Endodermal cell (in vitro differentiated cells): ENCODE results near the gene LDAH. TPM values are rescaled to one million over a fixed set of nuclear protein-coding genes. Genes with fewer than 3 reads are reported as not detected.
A peak's percentile ranks its signal among the peaks of the same experiment; 100 is the strongest.

Source experiments
- DNase-seq: peaks from one replicate; pipeline ENCODE4 v3.0.0-alpha.2; 2017
- H3K27ac ChIP-seq: 2 replicates; pipeline ENCODE4 v1.5.1; 2013; ENCODE audit warnings: mild to moderate bottlenecking, low read depth, low read length, moderate library complexity
- H3K27me3 ChIP-seq: 2 replicates; pipeline ENCODE4 v1.6.1; 2013; ENCODE audit warnings: mild to moderate bottlenecking, low read length, moderate library complexity; ENCODE audit not compliant: insufficient read depth, control insufficient read depth, poor library complexity, severe bottlenecking
- H3K36me3 ChIP-seq: 2 replicates; pipeline ENCODE4 v1.7.0; 2013; ENCODE audit warnings: mild to moderate bottlenecking, low read length, moderate library complexity; ENCODE audit not compliant: control insufficient read depth, insufficient read depth
- H3K4me1 ChIP-seq: one replicate; pipeline ENCODE4 v1.7.0; 2013; ENCODE audit warnings: low read length; ENCODE audit not compliant: control insufficient read depth, insufficient read depth
- H3K4me3 ChIP-seq: 2 replicates; pipeline ENCODE4 v1.5.1; 2013; ENCODE audit warnings: mild to moderate bottlenecking, low read length, moderate library complexity
- H3K9ac ChIP-seq: 2 replicates; pipeline ENCODE4 v1.6.1; 2013; ENCODE audit warnings: mild to moderate bottlenecking, low read length, moderate library complexity; ENCODE audit not compliant: poor library complexity, severe bottlenecking; ENCODE audit errors: extremely low read depth
- H3K9me3 ChIP-seq: 2 replicates; pipeline ENCODE4 v1.6.1; 2013; ENCODE audit warnings: mild to moderate bottlenecking, low read length, moderate library complexity; ENCODE audit not compliant: control insufficient read depth
- H3K27ac Mint-ChIP-seq: 2 replicates; pipeline ENCODE4 v1.8.0; 2020; ENCODE audit warnings: mixed read lengths
- H3K27me3 Mint-ChIP-seq: 2 replicates; pipeline ENCODE4 v1.8.0; 2021; ENCODE audit warnings: mild to moderate bottlenecking, mixed read lengths; ENCODE audit not compliant: insufficient read depth
- H3K36me3 Mint-ChIP-seq: 2 replicates; pipeline ENCODE4 v1.8.0; 2020; ENCODE audit warnings: low read depth, mixed read lengths
- H3K4me1 Mint-ChIP-seq: 2 replicates; pipeline ENCODE4 v1.8.0; 2020; ENCODE audit warnings: mixed read lengths
- H3K4me3 Mint-ChIP-seq: 2 replicates; pipeline ENCODE4 v1.8.0; 2020; ENCODE audit warnings: mild to moderate bottlenecking, moderate library complexity, mixed read lengths
- H3K9me3 Mint-ChIP-seq: 2 replicates; pipeline ENCODE4 v1.8.0; 2020; ENCODE audit warnings: mild to moderate bottlenecking, mixed read lengths
- WGBS, 2 experiments: methylation state at CpG; one replicate each; pipeline versions ENCODE4 v1.1.5 to v1.1.7; 2013; ENCODE audit warnings: missing lambda C conversion rate in 2 of 2, mixed read lengths in 1 of 2; ENCODE audit not compliant: insufficient coverage in 1 of 2, insufficient read length in 1 of 2; 5-methylcytosine and 5-hydroxymethylcytosine counted together
- long read RNA-seq, 4 experiments: library from polyadenylated mRNA in 2 of 4; library from RNA in 1 of 4; library from capped mRNA in 1 of 4; stranded (forward) in 3 of 4; unstranded in 1 of 4; transcript quantifications; one replicate each; pipeline ENCODE4 v2.0.0, GENCODE V29; 2020 to 2021; ENCODE audit warnings: inconsistent platforms in 1 of 4
- polyA plus RNA-seq, 2 experiments: library from polyadenylated mRNA; stranded (reverse); fragments of 50-300 nt; gene quantifications; one replicate each; pipeline ENCODE4 v1.2.3, GENCODE V29; 2013
- total RNA-seq, 2 donors: library from RNA; stranded (reverse); fragmentation: NEBNext Ultra II Directional in 1 of 2; extraction: Animal tissue kit (Norgen Biotek cat#: 25700) in 1 of 2; gene quantifications; 2 replicates in 1 of 2; 3 replicates in 1 of 2; pipeline ENCODE4 v1.2.1, GENCODE V29; 2021
- TF ChIP-seq, protein P1 (sequence below): fragments of 200-600 bp; sonication (generic); conservative IDR thresholded peaks from 2 replicates; pipeline ENCODE4 v1.5.0; 2021; ENCODE audit warnings: antibody characterized with exemption, mild to moderate bottlenecking

Gene LDAH
- 10 to 100 TPM; 28.7 to 42.2 TPM for total RNA-seq
- 43.3 TPM for polyA plus RNA-seq (2013, experiment 1 of 2)
- polyA plus RNA-seq (2013, experiment 2 of 2): 33.5 TPM
- long read RNA-seq, experiment 1, transcript LDAH-201 (7 exons, 2,907 nt): major isoform, 10 of 20 reads
- long read RNA-seq, experiment 1, partial matches to known transcripts: 4 of 20 reads
- long read RNA-seq, experiment 1, other reads (novel, unspliced or antisense): 2 of 20 reads
- long read RNA-seq, experiment 2, transcript LDAH-201 (7 exons, 2,907 nt): major isoform, 46 of 79 reads
- long read RNA-seq, experiment 2, transcript LDAH-213 (6 exons, 1,179 nt): minor isoform, 7 of 79 reads
- long read RNA-seq, experiment 2, partial matches to known transcripts: 6 of 79 reads
- long read RNA-seq, experiment 2, other reads (novel, unspliced or antisense): 12 of 79 reads
- long read RNA-seq, experiment 3, transcript LDAH-208 (6 exons, 3,837 nt): minor isoform, 5 of 181 reads
- long read RNA-seq, experiment 3, transcript LDAH-201 (7 exons, 2,907 nt): major isoform, 105 of 181 reads
- long read RNA-seq, experiment 3, transcript LDAH-211 (6 exons, 3,807 nt): minor isoform, 14 of 181 reads
- long read RNA-seq, experiment 3, transcript LDAH-213 (6 exons, 1,179 nt): minor isoform, 9 of 181 reads
- long read RNA-seq, experiment 3, partial matches to known transcripts: 8 of 181 reads
- long read RNA-seq, experiment 3, other reads (novel, unspliced or antisense): 35 of 181 reads
- long read RNA-seq, experiment 4, transcript LDAH-201 (7 exons, 2,907 nt): major isoform, 21 of 48 reads
- long read RNA-seq, experiment 4, transcript LDAH-213 (6 exons, 1,179 nt): minor isoform, 9 of 48 reads
- long read RNA-seq, experiment 4, partial matches to known transcripts: 5 of 48 reads
- long read RNA-seq, experiment 4, other reads (novel, unspliced or antisense): 9 of 48 reads

DNA sequence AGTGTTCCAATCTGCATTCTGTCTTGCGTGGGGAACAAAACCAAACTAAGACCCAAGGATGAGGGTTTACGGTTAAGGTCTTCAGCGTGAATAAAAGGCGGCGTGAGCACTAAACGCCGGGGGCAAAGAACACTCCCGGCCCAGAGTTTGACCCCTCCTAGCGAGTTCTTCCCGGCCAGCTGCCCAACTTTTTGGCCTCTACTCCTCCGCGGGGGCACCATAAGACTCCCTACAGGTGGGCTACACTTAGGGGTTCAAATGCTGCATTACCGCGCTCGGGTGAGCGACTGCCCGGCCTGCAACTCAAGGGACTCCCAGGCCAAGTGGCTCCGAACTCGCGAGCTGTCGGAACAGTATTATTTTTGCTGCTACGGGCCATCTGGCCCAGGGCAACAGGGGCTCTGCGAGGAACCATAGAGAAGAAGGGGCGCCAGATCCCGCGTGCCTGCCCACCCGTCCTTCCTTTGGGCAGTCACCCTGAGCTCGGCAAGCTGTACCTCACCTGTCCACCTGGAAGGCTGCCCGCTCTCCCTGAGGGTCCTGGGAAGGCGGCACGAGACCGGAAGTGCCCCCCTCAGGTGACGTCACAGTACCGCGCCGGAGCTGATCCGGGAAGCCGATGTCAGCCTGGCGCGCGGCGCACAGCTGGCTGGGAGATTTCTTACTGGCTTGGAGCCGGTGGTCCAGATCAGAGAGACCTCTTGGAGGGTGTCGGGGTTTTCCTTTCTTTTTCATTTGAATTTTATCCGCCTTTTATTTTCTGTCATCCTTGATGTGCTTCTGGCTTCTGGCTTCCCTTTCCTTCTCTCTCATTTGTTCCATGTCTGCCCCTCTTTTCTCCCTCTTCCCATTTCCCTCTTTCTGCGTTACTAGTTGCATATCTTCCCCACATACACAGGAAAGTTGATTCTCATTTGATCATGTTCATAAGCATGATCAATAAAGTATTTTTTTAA lies at the start of gene LDAH:
TSS of gene LDAH (minus strand) at position 567 of the 956 bp plus-strand sequence. CDS start 21,638 bp downstream, outside the sequence.
- H3K27ac Mint-ChIP-seq: peak within 1 kb of the TSS; percentile 99

DNA sequence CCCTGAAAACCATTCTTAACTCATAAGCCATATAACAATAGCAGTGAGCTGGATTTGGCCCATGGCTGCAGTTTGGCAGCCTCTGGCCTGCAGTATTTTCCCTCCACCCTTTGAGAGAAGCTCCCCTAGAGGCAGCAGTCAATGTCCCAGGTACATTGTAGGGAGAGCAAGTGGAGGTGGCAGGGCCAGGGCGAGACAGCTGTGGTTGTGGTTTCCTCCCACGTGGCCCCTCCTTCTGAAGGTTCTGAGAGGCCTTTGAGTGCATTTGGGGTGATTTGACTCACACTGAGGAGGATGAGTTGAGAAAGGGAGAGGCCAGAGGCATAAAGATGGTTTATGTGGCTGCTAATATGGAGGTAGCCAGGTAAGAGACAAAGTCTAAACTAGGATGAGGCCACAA lies 45.5 kb upstream of the LDAH start:
- Histone ChIP-seq H3K9ac (no peak overlapping the region), H3K27me3 (peaks cover 59% of the 10 kb centered on the region), H3K4me3 (no peak overlapping the region), H3K27ac (no peak overlapping the region), H3K9me3 (no peaks in the 10 kb centered on the region), H3K36me3 (no peaks in the 10 kb centered on the region), H3K4me1 (no peaks in the 10 kb centered on the region)
- Mint-ChIP-seq H3K36me3 (no peaks in the 10 kb centered on the region), H3K4me3 (no peak overlapping the region), H3K9me3 (peaks cover 2% of the 10 kb centered on the region), H3K27ac (no peak overlapping the region), H3K4me1 (no peaks in the 10 kb centered on the region), H3K27me3 (peaks cover 22% of the 10 kb centered on the region)
- no peak for DNase-seq
- TF ChIP-seq, protein P1, sequence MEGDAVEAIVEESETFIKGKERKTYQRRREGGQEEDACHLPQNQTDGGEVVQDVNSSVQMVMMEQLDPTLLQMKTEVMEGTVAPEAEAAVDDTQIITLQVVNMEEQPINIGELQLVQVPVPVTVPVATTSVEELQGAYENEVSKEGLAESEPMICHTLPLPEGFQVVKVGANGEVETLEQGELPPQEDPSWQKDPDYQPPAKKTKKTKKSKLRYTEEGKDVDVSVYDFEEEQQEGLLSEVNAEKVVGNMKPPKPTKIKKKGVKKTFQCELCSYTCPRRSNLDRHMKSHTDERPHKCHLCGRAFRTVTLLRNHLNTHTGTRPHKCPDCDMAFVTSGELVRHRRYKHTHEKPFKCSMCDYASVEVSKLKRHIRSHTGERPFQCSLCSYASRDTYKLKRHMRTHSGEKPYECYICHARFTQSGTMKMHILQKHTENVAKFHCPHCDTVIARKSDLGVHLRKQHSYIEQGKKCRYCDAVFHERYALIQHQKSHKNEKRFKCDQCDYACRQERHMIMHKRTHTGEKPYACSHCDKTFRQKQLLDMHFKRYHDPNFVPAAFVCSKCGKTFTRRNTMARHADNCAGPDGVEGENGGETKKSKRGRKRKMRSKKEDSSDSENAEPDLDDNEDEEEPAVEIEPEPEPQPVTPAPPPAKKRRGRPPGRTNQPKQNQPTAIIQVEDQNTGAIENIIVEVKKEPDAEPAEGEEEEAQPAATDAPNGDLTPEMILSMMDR: peak; percentile 25
- 39 to 42% methylated on average over 2 of the region's 2 CpGs for WGBS, 2 experiments

More for the DNA sequence above, at the start of gene LDAH:
- TF ChIP-seq, protein P1: no peak
- Histone ChIP-seq H3K36me3 (no peaks in the 10 kb centered on the region), H3K9ac (peak within 1 kb of the TSS; percentile 97), H3K4me3 (peak within 1 kb of the TSS; percentile 99), H3K27ac (peak within 1 kb of the TSS; percentile 87), H3K4me1 (no peaks in the 10 kb centered on the region), H3K9me3 (no peaks in the 10 kb centered on the region), H3K27me3 (peaks cover 34% of the 10 kb centered on the region)
- Mint-ChIP-seq H3K4me3 (peak within 1 kb of the TSS; percentile 98), H3K36me3 (no peaks in the 10 kb centered on the region), H3K9me3 (peaks cover 7% of the 10 kb centered on the region), H3K27me3 (peaks cover 34% of the 10 kb centered on the region), H3K4me1 (peaks cover 2% of the 10 kb centered on the region)
- peak; percentile 98 for DNase-seq
- 1 to 3% methylated on average over 28 to 46 of the region's 46 CpGs for WGBS, 2 experiments
